GF-D8 (cell line): ENCODE results near the gene STX18.
"Not testable (repeated sequence)": the region's sequence is repeated elsewhere in the genome, so short reads cannot be mapped to it uniquely, and the experiment has no call there.

Experiments used
- DNase-seq: peaks from one replicate; lab custom pipeline; 2025; lab: John Stamatoyannopoulos, UW

STX18 gene

GRCh38 chr4:4541661-4542570, at the start of gene STX18:
STX18 (minus strand) TSS chr4:4542048; CDS start chr4:4541964, 84 bp downstream.
- peak; percentile 37 for DNase-seq

- DNase-seq = no peak
Observed at GRCh38 chr4:4591071-4591470, 49.2 kb upstream of the STX18 start.

- DNase-seq = no peak
Observed at GRCh38 chr4:4590546-4590945, 48.7 kb upstream of the STX18 start.

- DNase-seq = no peak
Observed at GRCh38 chr4:4585012-4585670, 43.3 kb upstream of the STX18 start.

GRCh38 chr4:4583606-4584005, 41.8 kb upstream of the STX18 start:
- DNase-seq = no peak

GRCh38 chr4:4582653-4583052, 40.8 kb upstream of the STX18 start:
- DNase-seq = no peak

GRCh38 chr4:4580494-4580893, 38.6 kb upstream of the STX18 start:
- no peak for DNase-seq

- no peak for DNase-seq
Observed at GRCh38 chr4:4578981-4579380, 37.1 kb upstream of the STX18 start.

- DNase-seq = no peak
Observed at GRCh38 chr4:4577359-4577875, 35.6 kb upstream of the STX18 start.

- no peak for DNase-seq
Observed at GRCh38 chr4:4575284-4576211, 33.7 kb upstream of the STX18 start.

GRCh38 chr4:4574792-4575191, 32.9 kb upstream of the STX18 start:
- DNase-seq = no peak

GRCh38 chr4:4574052-4574451, 32.2 kb upstream of the STX18 start:
- no peak for DNase-seq

- DNase-seq = no peak
Observed at GRCh38 chr4:4572821-4573220, 31.0 kb upstream of the STX18 start.

GRCh38 chr4:4569861-4570260, 28.0 kb upstream of the STX18 start:
- not testable (repeated sequence) for DNase-seq

- no peak for DNase-seq
Observed at GRCh38 chr4:4568806-4569427, 27.1 kb upstream of the STX18 start.

- not testable (repeated sequence) for DNase-seq
Observed at GRCh38 chr4:4566359-4566758, 24.5 kb upstream of the STX18 start.

GRCh38 chr4:4564522-4564921, 22.7 kb upstream of the STX18 start:
- DNase-seq = no peak

GRCh38 chr4:4560642-4561041, 18.8 kb upstream of the STX18 start:
- DNase-seq = no peak

GRCh38 chr4:4560136-4560535, 18.3 kb upstream of the STX18 start:
- no peak for DNase-seq

GRCh38 chr4:4559596-4559995, 17.7 kb upstream of the STX18 start:
- DNase-seq = no peak

GRCh38 chr4:4558881-4559280, 17.0 kb upstream of the STX18 start:
- DNase-seq = no peak

GRCh38 chr4:4555916-4556315, 14.1 kb upstream of the STX18 start:
- DNase-seq = no peak
